ENCODE data around the gene LCE1F. TPM values are rescaled to one million over a fixed set of nuclear protein-coding genes. Genes with fewer than 3 reads are reported as not detected.

LCE1F gene
- total RNA-seq, 6 experiments from 2014 or later, result not detected

DNA sequence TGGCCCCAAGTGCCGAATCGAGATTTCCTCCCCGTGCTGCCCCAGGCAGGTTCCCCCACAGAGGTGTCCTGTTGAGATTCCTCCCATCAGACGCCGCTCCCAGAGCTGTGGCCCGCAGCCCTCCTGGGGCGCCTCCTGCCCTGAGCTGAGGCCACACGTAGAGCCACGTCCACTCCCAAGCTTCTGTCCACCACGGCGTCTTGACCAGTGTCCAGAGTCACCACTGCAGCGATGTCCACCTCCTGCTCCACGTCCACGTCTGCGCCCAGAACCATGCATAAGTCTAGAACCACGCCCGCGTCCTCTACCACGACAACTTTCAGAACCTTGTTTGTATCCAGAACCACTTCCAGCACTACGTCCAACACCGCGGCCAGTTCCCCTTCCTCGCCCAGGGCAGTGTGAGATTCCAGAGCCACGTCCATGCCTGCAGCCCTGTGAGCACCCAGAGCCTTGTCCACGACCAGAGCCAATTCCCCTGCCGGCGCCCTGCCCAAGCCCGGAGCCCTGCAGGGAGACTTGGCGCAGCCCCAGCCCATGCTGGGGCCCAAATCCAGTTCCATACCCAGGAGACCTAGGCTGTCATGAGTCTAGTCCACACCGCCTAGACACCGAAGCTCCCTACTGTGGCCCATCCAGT is 14.3 kb upstream of the LCE1F start:
- Histone ChIP-seq H3K4me1 (no peaks in the 10 kb centered on the region), H3K9me3 (no peaks in the 10 kb centered on the region), H3K27ac (no peak overlapping the region), H3K4me3 (no peak overlapping the region), H3K27me3 (no peaks in the 10 kb centered on the region), H3K36me3 (no peaks in the 10 kb centered on the region)
- intact Hi-C loops (cut with DNase I), result no loop called here
- DNase-seq (no peak), ATAC-seq (no peak)
- WGBS (ENCODE audit: insufficient coverage, low coverage, low lambda C conversion rate, missing lambda C conversion rate), result 75% methylated on average over 12 of the region's 31 CpGs
- TF ChIP-seq POLR2A (IDR thresholded peaks at IDR 0.05), result no peak
- TF ChIP-seq, protein P1, sequence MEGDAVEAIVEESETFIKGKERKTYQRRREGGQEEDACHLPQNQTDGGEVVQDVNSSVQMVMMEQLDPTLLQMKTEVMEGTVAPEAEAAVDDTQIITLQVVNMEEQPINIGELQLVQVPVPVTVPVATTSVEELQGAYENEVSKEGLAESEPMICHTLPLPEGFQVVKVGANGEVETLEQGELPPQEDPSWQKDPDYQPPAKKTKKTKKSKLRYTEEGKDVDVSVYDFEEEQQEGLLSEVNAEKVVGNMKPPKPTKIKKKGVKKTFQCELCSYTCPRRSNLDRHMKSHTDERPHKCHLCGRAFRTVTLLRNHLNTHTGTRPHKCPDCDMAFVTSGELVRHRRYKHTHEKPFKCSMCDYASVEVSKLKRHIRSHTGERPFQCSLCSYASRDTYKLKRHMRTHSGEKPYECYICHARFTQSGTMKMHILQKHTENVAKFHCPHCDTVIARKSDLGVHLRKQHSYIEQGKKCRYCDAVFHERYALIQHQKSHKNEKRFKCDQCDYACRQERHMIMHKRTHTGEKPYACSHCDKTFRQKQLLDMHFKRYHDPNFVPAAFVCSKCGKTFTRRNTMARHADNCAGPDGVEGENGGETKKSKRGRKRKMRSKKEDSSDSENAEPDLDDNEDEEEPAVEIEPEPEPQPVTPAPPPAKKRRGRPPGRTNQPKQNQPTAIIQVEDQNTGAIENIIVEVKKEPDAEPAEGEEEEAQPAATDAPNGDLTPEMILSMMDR (IDR thresholded peaks at IDR 0.05), result no peak

GRCh38 chr1:152761609-152762213 is 13.2 kb upstream of the LCE1F start:
- H3K4me1 ChIP-seq, result no peaks in the 10 kb centered on the region
- no peaks in the 10 kb centered on the region for H3K9me3 ChIP-seq
- no peaks in the 10 kb centered on the region for H3K27me3 ChIP-seq
- WGBS (ENCODE audit: insufficient coverage, low coverage, low lambda C conversion rate, missing lambda C conversion rate), result 72% methylated on average over 3 of the region's 3 CpGs
- no peak for TF ChIP-seq POLR2A (IDR thresholded peaks at IDR 0.05)
- TF ChIP-seq, protein P1 (IDR thresholded peaks at IDR 0.05), result no peak
- ATAC-seq (no peak), DNase-seq (no peak)
- no peak overlapping the region for H3K4me3 ChIP-seq
- no peak overlapping the region for H3K27ac ChIP-seq
- intact Hi-C loops (cut with DNase I), result no loop called here
- H3K36me3 ChIP-seq, result no peaks in the 10 kb centered on the region

DNA sequence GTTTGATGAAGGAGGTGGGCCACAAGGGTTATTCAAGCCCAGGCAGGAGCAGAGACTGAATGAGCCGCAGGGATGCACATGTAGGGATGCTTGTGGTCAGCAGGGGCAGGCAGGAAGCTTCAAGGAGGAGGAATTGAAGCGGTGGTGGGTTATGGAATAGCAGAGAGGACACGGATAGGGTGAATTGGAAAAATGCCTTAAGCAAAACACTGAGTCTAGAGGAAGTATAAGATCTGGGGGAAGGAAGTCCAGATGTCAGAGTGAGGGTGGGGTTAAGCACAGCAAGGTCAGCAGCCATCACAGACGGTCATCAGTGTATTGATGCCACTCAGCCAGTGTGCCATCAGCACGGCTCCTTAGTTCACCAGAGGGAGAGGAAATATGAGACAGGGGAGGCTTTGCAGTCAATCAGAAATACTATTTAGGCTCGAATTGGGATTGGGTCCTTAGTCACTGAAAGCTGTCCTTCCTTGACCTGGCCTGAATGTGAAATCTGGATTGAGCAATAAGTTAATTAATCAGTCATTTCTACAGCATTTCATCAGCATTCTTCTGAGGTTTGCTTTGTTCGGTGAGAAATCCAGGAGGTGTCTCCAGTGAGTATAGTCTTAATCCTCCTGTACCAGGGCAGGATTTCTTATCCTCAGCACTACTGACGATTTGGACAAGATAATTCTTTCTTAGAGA is 6.0 kb upstream of the LCE1F start:
- no peak for DNase-seq
- Histone ChIP-seq H3K27ac (no peak overlapping the region), H3K4me3 (no peak overlapping the region), H3K27me3 (no peaks in the 10 kb centered on the region), H3K36me3 (no peaks in the 10 kb centered on the region), H3K4me1 (no peaks in the 10 kb centered on the region), H3K9me3 (no peaks in the 10 kb centered on the region)
- intact Hi-C loops (cut with DNase I), result no loop called here
- 35% methylated on average over 6 of the region's 8 CpGs for WGBS (ENCODE audit: insufficient coverage, low coverage, low lambda C conversion rate, missing lambda C conversion rate)
- TF ChIP-seq POLR2A (IDR thresholded peaks at IDR 0.05), result no peak
- TF ChIP-seq, protein P1 (IDR thresholded peaks at IDR 0.05), result no peak
- ATAC-seq, result no peak

DNA sequence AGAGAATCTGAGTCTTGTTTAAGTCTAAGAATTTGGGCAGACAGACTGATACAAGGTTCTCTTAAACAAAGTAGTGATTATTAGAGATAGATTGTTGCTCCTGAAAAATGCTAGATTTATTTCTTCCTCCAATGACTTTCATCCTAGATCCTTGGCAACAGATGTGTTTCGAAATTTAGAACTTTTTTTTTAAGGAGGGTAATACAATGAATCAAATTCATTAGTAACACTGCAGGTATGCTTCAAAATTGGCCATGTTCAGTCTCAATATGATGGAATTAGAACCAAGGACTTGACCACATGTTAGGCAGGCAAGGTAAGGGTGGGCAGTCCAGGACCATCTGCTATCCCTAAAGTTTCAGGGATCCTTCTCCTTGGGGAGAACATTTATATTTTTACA is 4.5 kb upstream of the LCE1F start:
- DNase-seq (no peak), ATAC-seq (no peak)
- no peaks in the 10 kb centered on the region for H3K27me3 ChIP-seq
- no peak for TF ChIP-seq POLR2A (IDR thresholded peaks at IDR 0.05)
- TF ChIP-seq, protein P1 (IDR thresholded peaks at IDR 0.05), result no peak
- no peaks in the 10 kb centered on the region for H3K36me3 ChIP-seq
- no peaks in the 10 kb centered on the region for H3K4me1 ChIP-seq
- no peak overlapping the region for H3K27ac ChIP-seq
- WGBS (ENCODE audit: insufficient coverage, low coverage, low lambda C conversion rate, missing lambda C conversion rate), result 36% methylated on average over 1 of the region's 1 CpG
- H3K4me3 ChIP-seq, result no peak overlapping the region
- intact Hi-C loops (cut with DNase I), result no loop called here
- no peaks in the 10 kb centered on the region for H3K9me3 ChIP-seq

Measured in right lobe of liver (tissue), 6 donors.